HG02798 (cell line): ENCODE measurements around the gene UBXN1.

Experiments used
- ATAC-seq: cut with Tn5 transposase; IDR thresholded peaks from one replicate; pipeline ENCODE4 v1.9.1; 2021; ENCODE audit warnings: mild to moderate bottlenecking; ENCODE audit not compliant: unreplicated experiment, poor library complexity

UBXN1 gene, protein sequence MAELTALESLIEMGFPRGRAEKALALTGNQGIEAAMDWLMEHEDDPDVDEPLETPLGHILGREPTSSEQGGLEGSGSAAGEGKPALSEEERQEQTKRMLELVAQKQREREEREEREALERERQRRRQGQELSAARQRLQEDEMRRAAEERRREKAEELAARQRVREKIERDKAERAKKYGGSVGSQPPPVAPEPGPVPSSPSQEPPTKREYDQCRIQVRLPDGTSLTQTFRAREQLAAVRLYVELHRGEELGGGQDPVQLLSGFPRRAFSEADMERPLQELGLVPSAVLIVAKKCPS

DNA sequence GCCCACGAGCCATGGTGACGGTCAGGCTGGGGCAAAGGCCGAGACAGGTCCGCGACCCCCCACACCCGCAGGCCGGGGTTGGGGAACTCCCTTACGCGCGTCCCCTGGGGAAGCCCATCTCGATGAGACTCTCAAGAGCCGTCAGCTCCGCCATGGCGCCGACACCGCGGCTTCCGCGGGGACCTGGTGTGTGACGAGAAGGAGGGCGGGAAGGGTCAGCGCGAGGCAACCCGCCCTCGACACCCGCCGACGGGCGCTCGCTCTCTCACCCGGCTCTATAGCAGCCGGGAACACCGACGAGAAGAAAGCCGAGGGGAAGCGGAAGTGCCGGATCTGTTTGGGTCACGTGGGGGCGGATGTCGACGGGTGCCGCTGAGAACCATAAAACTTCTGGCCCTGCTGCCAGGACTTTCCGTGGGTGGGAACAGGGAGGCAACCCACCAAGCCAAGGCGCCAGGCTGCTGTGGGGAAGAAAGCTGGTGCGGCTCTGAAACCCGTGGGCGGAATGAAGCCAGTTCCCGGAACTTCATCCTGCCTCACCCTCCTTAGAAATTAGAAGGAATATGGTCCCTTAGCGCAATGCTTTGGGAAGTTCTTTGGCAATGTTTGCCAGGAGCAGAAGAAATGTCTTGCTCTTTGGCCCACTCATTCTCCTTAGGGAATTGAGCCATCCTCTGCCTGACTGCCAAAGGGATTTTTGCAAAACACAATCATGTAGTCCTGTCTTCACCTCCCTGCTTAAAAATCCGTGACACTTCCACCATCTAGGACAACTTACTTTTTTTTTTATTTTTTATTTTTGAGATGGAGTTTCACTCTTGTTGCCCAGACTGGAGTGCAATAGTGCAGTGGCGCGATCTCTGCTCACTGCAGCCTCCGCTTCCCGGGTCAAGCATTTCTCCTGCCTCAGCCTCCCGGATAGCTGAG lies at the start of gene UBXN1:
UBXN1 (minus strand) TSS at position 304 of the 927 bp plus-strand sequence; CDS start at position 154, 150 bp downstream.
- peak; percentile 80 for ATAC-seq

- peak; percentile 12 for ATAC-seq
Observed at GRCh38 chr11:62728171-62728988, 49.5 kb upstream of the UBXN1 start, which contains the start of gene TTC9C. Gene TTC9C (plus strand): TSS chr11:62728486. CDS start chr11:62728849, 363 bp downstream.

DNA sequence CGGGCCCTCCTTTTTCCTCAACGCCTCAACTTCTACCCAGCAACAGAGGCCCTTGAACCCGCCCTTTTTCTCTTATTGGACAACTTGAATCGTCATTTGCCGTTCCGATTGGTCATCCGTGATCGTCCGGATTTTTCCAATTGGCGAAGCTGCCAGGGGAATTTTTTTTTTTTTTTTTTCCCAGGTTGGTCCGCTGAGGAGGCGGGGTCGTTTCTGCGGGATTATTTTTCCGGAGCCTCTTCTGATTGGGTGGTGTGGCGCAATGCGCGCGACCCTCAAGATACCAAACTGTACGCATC lies 48.9 kb upstream of the UBXN1 start:
- peak; percentile 65 for ATAC-seq

DNA sequence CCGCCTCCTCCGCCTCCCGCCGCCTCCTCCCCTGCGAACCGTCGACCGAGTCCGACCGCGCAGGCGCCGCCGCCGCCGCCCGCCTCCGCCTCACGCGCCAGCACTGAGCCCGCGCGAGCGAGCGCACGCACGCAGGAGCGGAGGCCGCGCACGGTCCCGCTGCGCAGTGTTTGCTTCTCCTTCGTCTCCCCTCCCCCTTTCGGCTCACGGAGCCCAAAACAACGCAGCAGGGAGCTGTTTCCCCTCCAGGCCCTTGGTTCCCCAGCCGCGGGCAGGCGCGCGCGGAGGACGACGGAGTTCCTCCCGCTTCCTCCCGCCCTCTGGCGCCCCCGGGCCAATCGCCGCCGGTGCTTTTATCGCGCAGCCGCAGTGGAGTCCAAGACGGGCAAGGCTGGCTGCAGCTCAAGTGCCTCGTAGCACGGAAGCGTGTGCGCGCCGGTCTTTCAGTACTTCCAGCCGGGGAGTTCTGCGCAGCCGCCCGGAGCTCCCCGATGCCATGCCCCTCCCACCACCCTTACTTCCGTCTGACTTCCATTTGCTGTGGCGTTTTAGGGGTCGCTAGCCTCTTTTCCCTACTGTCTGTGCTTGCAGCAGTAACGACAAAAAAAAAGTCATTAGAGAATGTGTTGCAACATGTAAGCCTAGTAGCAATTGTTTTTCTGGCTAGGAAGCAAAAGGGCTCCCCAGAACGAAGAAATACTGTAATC lies 48.4 kb upstream of the UBXN1 start, which contains the start of gene HNRNPUL2:
HNRNPUL2 (minus strand) TSS at position 293 of the 707 bp plus-strand sequence. CDS start 301 bp downstream, outside the sequence.
- peak; percentile 79 for ATAC-seq

GRCh38 chr11:62726915-62727164 lies 48.0 kb upstream of the UBXN1 start:
- ATAC-seq, result no peak

- ATAC-seq, result no peak
Observed at GRCh38 chr11:62726156-62726914, 47.5 kb upstream of the UBXN1 start.

DNA sequence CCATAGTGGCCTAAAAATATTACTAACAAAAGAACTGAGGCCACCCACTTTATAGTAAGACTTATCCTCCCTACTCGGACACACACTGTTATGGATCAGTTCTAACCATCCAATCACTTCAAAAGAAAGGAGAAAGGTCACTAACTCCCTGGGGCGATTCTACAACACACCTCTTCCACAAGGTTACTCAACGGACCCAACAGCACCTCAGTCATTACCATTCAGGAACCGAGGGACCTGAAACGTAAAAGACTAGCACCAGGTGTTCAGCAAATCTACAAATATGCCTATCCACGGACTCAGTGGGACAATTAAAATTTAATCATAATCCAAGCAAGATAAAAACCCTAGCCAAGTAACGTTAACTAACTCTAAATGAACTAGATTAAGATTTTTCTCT lies 46.8 kb upstream of the UBXN1 start:
- no peak for ATAC-seq

DNA sequence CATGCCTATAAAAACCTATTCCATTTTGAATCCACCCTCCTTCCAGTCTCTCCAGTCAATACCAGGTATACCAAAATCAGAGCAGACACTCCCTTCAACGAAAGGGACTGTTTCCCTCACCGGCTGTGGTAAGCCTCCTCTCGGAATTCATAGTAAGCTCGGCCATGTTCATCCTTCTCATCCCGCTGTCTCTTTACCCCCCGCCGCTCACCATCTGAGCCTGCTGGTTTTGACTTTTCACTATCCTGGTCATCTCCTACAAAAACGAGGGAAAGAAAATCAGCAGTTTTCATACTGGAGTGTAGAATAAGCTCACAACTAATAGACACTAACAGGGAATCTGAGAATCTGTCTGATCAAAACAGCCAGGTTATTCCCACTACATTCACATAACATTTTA lies 45.3 kb upstream of the UBXN1 start:
- ATAC-seq, result no peak

DNA sequence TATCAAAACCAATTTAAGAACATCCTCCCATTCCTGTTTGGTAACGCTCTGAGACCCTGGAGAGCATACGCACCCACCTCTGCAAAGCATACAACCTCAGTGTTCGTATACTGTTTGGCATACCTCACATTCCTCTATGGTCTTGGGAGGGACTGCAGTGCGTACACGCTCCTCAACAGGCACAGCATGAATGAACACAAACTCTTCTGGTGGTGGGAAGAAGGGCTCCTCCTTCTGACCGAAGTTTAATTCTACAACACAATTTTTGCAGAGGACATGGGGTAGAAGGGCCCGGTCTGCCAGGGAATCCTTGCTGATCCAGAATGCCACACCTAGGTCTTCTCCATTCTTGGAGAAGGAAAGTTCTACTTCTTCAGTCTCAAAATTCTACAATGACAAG lies 43.1 kb upstream of the UBXN1 start:
- ATAC-seq, result no peak

DNA sequence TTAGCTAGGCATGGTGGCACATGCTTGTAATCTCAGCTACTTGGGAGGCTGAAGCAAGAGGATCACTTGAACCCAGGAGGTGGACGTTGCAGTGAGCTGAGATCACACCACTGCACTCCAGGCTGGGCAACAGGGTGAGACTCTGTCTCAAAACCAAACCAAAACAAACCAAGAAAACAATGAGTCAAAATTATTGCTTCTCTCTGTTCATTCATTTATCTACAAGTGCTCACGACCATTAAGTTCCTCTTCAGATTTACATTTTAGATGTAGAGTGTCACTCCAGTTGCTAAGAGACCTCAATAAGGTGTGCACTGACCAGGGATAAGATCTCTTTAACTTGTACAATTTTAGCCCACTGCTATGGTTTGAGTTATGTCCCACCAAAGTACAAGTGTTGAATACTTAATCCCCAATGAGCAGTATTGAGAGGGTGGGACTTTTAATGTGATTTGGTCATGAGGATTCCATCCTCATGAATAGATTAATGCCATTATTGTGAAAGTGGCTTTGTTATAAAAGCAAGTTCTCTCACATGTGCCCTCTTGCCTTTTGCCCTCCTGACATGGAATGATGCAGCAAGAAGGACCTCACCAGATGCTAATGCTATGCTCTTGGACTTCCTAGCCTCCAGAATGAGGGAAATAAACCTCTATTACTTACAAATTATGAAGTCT lies 40.6 kb upstream of the UBXN1 start:
- no peak for ATAC-seq

GRCh38 chr11:62716816-62717215 lies 37.9 kb upstream of the UBXN1 start:
- no peak for ATAC-seq

GRCh38 chr11:62716206-62716605 lies 37.3 kb upstream of the UBXN1 start:
- no peak for ATAC-seq

DNA sequence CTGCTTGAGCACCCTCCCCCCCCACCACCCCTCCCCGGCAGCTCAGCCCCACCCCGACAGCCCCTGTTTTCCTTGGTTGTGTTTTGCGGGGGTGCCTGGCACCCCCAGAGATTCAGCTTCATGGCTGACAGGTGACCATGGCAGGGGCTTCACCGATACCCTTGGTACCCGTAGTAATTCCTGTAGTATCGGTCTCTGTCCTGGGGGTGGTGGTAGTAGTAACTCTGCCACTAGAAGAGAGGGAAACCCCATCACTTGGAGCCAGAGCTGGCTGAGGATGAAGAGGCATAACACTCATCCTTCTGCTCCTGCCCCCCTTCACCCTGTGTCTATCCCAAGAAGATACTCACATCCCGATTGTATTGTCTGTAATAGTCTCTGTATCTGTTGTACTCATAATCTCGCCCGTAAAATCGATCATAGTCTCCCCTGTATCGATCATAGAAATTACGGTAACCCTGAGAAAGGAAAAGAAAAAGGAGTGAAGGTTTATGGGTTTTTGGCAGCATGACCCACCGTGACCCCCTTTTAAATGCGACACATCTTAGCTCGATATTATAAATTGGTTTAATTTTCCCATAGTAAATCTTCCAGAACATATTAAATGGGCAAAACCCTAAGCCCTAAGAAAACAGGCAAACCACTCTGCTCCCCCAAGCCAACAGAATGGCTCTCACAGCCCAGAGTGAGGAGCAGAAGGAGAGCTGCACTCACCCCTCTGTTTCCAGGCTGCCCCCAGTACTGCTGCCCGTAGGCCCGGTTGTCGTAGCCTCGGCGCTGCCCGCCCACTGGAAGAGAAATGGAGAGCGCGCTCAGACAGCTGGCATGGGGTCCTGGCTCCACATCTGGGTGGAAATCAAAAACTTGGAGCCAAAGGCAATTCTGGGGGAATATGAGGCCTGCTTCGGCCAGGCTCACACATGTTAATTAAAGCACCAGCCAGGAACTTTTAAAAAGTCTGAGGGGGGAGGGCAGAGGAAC lies 36.6 kb upstream of the UBXN1 start:
- no peak for ATAC-seq

GRCh38 chr11:62713343-62713742 lies 34.5 kb upstream of the UBXN1 start:
- ATAC-seq, result no peak

- ATAC-seq, result no peak
Observed at GRCh38 chr11:62712861-62713260, 34.0 kb upstream of the UBXN1 start.

- ATAC-seq, result no peak
Observed at GRCh38 chr11:62712276-62712812, 33.5 kb upstream of the UBXN1 start.

- ATAC-seq, result no peak
Observed at GRCh38 chr11:62710001-62710345, 31.1 kb upstream of the UBXN1 start.
